ENCODE data around the gene CHAT. TPM values are rescaled to one million over a fixed set of nuclear protein-coding genes. Genes with fewer than 3 reads are reported as not detected.

Gene CHAT
- total RNA-seq, 4 donors from 2014 or later: not detected

- no peak for DNase-seq
- WGBS, 2 donors: 87 to 89% methylated on average over 18 of the region's 18 CpGs
These were observed 13.9 kb downstream of the CHAT start for GRCh38 chr10:49627644-49628247.

DNA sequence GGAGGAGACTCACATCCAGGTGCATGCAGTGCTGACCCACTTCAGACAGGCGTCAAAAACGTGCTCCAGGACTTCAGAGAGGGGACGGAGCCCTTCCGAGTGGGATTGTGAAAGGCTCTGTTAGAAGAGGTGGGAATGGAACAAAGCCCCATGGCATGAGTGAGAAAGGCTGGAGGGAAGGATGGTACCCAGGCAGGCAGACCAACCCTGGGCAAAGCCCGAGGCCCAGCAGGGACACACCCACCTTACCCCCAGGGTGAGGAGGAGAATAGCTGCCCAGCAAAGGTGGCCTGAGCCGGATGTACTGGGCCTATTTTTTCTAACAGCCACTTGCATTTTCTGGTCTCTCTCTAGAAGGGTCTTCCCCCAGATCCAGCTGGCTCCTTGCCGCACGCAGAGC lies 14.8 kb downstream of the CHAT start:
- 84% methylated on average over 8 of the region's 8 CpGs for WGBS, 2 donors
- Histone ChIP-seq H3K9me3 (no peaks in the 10 kb centered on the region), H3K27ac (no peak overlapping the region), H3K4me1 (no peaks in the 10 kb centered on the region), H3K36me3 (no peaks in the 10 kb centered on the region), H3K4me3 (replicated peaks in 1 of 3) (no peak overlapping the region), H3K27me3 (no peaks in the 10 kb centered on the region)
- TF ChIP-seq, protein P1, sequence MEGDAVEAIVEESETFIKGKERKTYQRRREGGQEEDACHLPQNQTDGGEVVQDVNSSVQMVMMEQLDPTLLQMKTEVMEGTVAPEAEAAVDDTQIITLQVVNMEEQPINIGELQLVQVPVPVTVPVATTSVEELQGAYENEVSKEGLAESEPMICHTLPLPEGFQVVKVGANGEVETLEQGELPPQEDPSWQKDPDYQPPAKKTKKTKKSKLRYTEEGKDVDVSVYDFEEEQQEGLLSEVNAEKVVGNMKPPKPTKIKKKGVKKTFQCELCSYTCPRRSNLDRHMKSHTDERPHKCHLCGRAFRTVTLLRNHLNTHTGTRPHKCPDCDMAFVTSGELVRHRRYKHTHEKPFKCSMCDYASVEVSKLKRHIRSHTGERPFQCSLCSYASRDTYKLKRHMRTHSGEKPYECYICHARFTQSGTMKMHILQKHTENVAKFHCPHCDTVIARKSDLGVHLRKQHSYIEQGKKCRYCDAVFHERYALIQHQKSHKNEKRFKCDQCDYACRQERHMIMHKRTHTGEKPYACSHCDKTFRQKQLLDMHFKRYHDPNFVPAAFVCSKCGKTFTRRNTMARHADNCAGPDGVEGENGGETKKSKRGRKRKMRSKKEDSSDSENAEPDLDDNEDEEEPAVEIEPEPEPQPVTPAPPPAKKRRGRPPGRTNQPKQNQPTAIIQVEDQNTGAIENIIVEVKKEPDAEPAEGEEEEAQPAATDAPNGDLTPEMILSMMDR (IDR thresholded peaks at IDR 0.05): no peak
- TF ChIP-seq POLR2A (IDR thresholded peaks at IDR 0.05): no peak
- intact Hi-C loops (cut with DNase I): no loop called here
- DNase-seq: no peak

More at GRCh38 chr10:49627644-49628247, 13.9 kb downstream of the CHAT start:
- TF ChIP-seq, protein P1 (IDR thresholded peaks at IDR 0.05): no peak
- TF ChIP-seq POLR2A (IDR thresholded peaks at IDR 0.05): no peak
- Histone ChIP-seq H3K27me3 (no peaks in the 10 kb centered on the region), H3K9me3 (no peaks in the 10 kb centered on the region), H3K4me3 (replicated peaks in 1 of 3) (no peak overlapping the region), H3K27ac (no peak overlapping the region), H3K36me3 (no peaks in the 10 kb centered on the region), H3K4me1 (no peaks in the 10 kb centered on the region)
- intact Hi-C loops (cut with DNase I): no loop called here

- H3K27me3 ChIP-seq: no peaks in the 10 kb centered on the region
- no peaks in the 10 kb centered on the region for H3K9me3 ChIP-seq
- intact Hi-C loops (cut with DNase I): no loop called here
- 58 to 66% methylated on average over 9 of the region's 9 CpGs for WGBS, 2 donors
- no peak overlapping the region for H3K4me3 ChIP-seq (replicated peaks in 1 of 3)
- no peaks in the 10 kb centered on the region for H3K4me1 ChIP-seq
- H3K27ac ChIP-seq: no peak overlapping the region
- H3K36me3 ChIP-seq: no peaks in the 10 kb centered on the region
- DNase-seq: no peak
- TF ChIP-seq, protein P1 (IDR thresholded peaks at IDR 0.05): no peak
- no peak for TF ChIP-seq POLR2A (IDR thresholded peaks at IDR 0.05)
These were observed 15.6 kb downstream of the CHAT start for GRCh38 chr10:49629431-49629881.

- H3K36me3 ChIP-seq: no peaks in the 10 kb centered on the region
- H3K4me1 ChIP-seq: no peaks in the 10 kb centered on the region
- intact Hi-C loops (cut with DNase I): no loop called here
- no peak overlapping the region for H3K27ac ChIP-seq
- H3K9me3 ChIP-seq: no peaks in the 10 kb centered on the region
- no peak overlapping the region for H3K4me3 ChIP-seq (replicated peaks in 1 of 3)
- TF ChIP-seq, protein P1 (IDR thresholded peaks at IDR 0.05): no peak
- no peak for TF ChIP-seq POLR2A (IDR thresholded peaks at IDR 0.05)
- no peak for DNase-seq
- WGBS, 2 donors: 89 to 91% methylated on average over 6 of the region's 6 CpGs
- H3K27me3 ChIP-seq: no peaks in the 10 kb centered on the region
These were observed 18.1 kb downstream of the CHAT start for GRCh38 chr10:49631975-49632374.

GRCh38 chr10:49632406-49633317 lies 18.8 kb downstream of the CHAT start:
- Histone ChIP-seq H3K4me3 (replicated peaks in 1 of 3) (no peak overlapping the region), H3K36me3 (no peaks in the 10 kb centered on the region), H3K9me3 (no peaks in the 10 kb centered on the region), H3K4me1 (no peaks in the 10 kb centered on the region), H3K27me3 (no peaks in the 10 kb centered on the region), H3K27ac (no peak overlapping the region)
- TF ChIP-seq, protein P1 (IDR thresholded peaks at IDR 0.05): no peak
- no peak for TF ChIP-seq POLR2A (IDR thresholded peaks at IDR 0.05)
- 55 to 57% methylated on average over 8 to 11 of the region's 12 CpGs for WGBS, 2 donors
- intact Hi-C loops (cut with DNase I): no loop called here
- DNase-seq: no peak
